Activated naive CD8-positive, alpha-beta T cell treated with anti-CD3 and anti-CD28 coated beads, Interleukin-2, amount 50 U/mL, for 24 hours (primary cell): ENCODE data around the gene MPV17.
A peak's percentile ranks its signal among the peaks of the same experiment; 100 is the strongest.
"Not testable (repeated sequence)": the region's sequence is repeated elsewhere in the genome, so short reads cannot be mapped to it uniquely, and the experiment has no call there.

Experiments
- ATAC-seq: fragments of 150-1000 bp; cut with Tn5 transposase; one replicate; pipeline ENCODE4 v1.10.0; 2021
- DNase-seq: peaks from one replicate; pipeline ENCODE4 v3.0.0; 2021
- H3K27ac Mint-ChIP-seq: one replicate; pipeline ENCODE4 v1.8.0; 2021; ENCODE audit warnings: mild to moderate bottlenecking, mixed read lengths
- H3K27me3 Mint-ChIP-seq: one replicate; pipeline ENCODE4 v1.8.0; 2021; ENCODE audit warnings: mixed read lengths
- H3K36me3 Mint-ChIP-seq: one replicate; pipeline ENCODE4 v1.8.0; 2021; ENCODE audit warnings: low read depth, mixed read lengths
- H3K4me1 Mint-ChIP-seq: one replicate; pipeline ENCODE4 v1.8.0; 2021; ENCODE audit warnings: mixed read lengths
- H3K4me3 Mint-ChIP-seq: one replicate; pipeline ENCODE4 v1.8.0; 2021; ENCODE audit warnings: mild to moderate bottlenecking, moderate library complexity, mixed read lengths
- H3K9me3 Mint-ChIP-seq: one replicate; pipeline ENCODE4 v1.8.0; 2021; ENCODE audit warnings: mixed read lengths

Gene MPV17

DNA sequence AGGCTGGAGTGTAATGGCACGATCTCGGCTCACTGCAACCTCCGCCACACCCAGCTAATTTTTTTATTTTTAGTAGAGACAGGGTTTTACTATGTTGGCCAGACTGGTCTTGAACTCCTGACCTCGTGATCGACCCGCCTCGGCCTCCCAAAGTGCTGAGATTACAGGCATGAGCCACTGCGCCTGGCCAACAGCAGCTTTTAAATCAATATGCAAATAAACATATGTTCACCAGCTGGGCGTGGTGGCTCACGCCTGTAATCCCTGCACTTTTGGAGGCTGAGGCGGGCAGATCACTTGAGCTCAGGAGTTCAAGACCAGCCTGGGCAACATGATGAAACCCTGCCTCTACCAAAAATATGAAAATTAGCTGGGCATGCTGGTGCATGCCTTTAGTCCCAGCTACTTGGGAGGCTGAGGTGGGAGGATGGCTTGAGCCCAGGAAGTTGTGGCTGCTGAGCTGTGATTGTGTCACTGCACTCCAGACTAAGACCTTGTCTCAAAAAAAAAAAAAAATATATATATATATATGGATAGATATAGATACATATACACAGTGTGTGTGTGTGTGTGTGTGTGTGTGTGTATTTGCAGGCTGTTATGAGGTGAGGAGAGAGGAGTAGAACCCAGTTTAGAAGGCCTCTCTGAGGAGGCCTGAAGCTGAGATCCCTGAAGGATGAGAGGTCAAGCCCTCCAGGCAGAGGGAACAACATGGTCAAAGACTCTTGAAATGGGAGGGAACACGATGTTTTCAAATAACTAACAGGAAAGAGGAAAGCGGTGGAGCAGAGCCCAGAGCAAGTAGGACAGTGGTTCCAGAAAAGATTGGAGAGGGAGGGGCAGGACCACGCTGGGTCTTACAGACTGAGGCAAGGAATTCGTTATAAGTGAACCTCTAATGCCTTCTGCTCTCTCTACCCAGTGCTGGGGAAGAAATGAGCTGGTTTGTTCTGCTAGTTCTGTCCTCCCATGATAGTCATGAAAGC, 50.1 kb downstream of the MPV17 start:
- not testable (repeated sequence) for H3K4me3 Mint-ChIP-seq, H3K36me3 Mint-ChIP-seq, H3K4me1 Mint-ChIP-seq, H3K9me3 Mint-ChIP-seq, H3K27ac Mint-ChIP-seq, ATAC-seq, DNase-seq
- H3K27me3 Mint-ChIP-seq = peaks cover 14% of the 10 kb centered on the region

DNA sequence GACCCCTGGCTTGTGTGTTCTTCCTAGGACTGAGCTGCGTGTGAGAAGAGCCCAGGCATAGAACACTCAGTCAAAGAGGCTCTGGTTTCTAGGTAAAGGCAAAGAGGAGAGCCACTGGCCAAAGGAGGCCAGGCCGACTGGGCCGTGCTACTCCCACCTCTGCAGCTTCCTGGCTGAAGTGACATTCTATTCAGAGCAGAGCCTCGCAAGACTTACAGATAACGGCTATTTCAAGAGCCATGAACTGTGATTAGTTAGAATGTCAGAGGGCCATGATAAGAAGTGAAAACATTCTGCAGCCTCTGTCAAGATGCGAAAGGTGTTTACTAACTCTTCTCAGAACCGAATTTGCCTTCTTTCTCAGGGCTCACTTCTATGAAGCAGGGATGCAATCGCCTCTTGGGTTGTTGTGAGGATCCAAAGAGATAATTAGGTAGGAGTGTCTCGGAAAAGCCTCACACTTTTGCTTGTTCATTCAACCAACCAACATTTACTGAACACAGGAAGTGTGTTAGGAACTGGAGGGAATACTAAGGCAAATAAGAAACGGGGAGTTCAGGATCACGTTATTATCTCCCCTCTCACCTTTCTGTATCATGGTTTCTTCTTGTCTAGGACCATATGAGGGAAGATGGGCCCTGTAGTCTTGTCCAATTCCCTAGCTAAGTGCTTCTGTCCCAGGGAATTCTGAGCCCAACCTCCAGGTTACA, 51.1 kb downstream of the MPV17 start:
- H3K27me3 Mint-ChIP-seq = peaks cover 14% of the 10 kb centered on the region
- H3K4me3 Mint-ChIP-seq = no peak overlapping the region
- H3K9me3 Mint-ChIP-seq = no peaks in the 10 kb centered on the region
- no peaks in the 10 kb centered on the region for H3K36me3 Mint-ChIP-seq
- DNase-seq (no peak), ATAC-seq (no peak)
- H3K4me1 Mint-ChIP-seq = no peaks in the 10 kb centered on the region
- H3K27ac Mint-ChIP-seq = no peak overlapping the region

DNA sequence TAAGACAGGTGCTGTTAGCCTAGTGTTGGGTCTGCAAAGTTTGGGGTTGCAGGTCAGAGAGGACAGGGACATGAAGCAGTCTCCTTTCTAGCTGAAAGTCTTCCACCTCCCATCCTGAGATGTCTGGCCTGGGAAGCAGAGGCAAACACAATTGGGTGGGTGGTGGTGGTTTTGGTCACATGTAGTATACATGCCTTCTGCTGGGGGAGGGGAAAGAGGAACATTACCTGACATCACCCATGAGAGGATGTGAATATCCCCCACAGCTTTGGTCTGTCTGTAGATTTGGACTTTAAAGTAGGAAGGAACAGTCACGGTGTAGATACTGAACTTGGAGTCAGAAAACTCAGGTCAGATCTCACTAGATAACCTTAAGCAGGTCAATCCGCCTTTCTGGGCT, 52.2 kb downstream of the MPV17 start:
- H3K36me3 Mint-ChIP-seq = no peaks in the 10 kb centered on the region
- DNase-seq (no peak), ATAC-seq (no peak)

DNA sequence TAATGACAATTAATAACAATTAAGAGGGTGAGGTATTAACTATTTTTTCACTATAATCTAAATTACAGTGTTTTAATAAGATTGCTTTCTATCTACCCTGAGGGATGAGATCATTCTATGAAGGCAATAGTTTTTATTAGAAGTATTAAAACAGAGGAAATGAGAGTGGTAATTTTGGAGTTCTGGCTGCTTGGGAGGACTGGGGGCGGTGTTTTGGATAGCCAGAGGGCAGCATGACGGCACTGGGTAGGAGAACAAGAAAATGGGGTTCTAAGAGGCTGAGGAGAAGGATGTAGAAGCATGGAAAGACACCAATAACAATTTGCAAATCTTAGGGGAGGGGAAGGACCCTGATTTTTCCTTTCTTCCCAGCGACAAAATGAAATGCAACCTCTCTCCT, 52.8 kb downstream of the MPV17 start:
- ATAC-seq (no peak), DNase-seq (no peak)
- Mint-ChIP-seq H3K36me3 (no peaks in the 10 kb centered on the region), H3K4me3 (no peak overlapping the region), H3K4me1 (peaks cover 4% of the 10 kb centered on the region), H3K27ac (no peak overlapping the region), H3K9me3 (no peaks in the 10 kb centered on the region), H3K27me3 (peaks cover 14% of the 10 kb centered on the region)

More for the DNA sequence above, 52.2 kb downstream of the MPV17 start:
- no peaks in the 10 kb centered on the region for H3K9me3 Mint-ChIP-seq
- no peak overlapping the region for H3K27ac Mint-ChIP-seq
- no peak overlapping the region for H3K4me3 Mint-ChIP-seq
- H3K27me3 Mint-ChIP-seq = peaks cover 14% of the 10 kb centered on the region
- no peaks in the 10 kb centered on the region for H3K4me1 Mint-ChIP-seq

DNA sequence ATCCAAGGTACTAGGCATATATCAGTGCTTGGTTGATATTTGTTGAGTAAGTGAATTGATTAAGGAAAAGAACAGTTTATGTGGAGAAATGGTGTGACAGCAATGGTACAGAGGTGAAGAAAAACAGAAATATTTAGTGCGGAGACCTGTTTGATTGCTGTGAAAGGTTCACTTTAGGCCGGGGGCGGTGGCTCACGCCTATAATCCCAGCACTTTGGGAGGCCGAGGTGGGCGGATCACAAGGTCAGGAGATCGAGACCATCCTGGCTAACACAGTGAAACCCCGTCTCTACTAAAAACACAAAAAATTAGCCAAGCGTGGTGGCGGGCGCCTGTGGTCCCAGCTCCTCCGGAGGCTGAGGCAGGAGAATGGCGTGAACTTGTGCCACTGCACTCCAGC, 54.6 kb downstream of the MPV17 start:
- H3K36me3 Mint-ChIP-seq, H3K27ac Mint-ChIP-seq, ATAC-seq, H3K9me3 Mint-ChIP-seq, H3K4me3 Mint-ChIP-seq, DNase-seq: not testable (repeated sequence)
- Mint-ChIP-seq H3K4me1 (peaks cover 16% of the 10 kb centered on the region), H3K27me3 (peaks cover 28% of the 10 kb centered on the region)

DNA sequence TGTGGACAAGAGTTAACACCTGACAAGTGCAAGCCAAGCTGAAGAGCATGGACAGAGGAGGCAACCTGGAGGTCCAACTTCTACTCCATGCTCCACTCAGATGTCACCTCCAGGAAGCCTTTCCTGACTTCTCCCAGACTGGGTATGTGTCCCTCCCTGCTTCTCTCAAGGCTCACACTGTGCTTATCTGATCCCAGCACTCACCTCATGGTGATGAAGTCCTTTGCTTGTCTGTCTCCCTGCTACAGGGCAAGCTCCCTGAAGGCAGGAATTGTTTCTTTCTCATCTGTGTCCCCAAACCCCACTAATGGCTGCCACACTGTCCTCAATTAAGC, 57.4 kb downstream of the MPV17 start:
- H3K4me3 Mint-ChIP-seq = no peak overlapping the region
- H3K9me3 Mint-ChIP-seq = no peaks in the 10 kb centered on the region

DNA sequence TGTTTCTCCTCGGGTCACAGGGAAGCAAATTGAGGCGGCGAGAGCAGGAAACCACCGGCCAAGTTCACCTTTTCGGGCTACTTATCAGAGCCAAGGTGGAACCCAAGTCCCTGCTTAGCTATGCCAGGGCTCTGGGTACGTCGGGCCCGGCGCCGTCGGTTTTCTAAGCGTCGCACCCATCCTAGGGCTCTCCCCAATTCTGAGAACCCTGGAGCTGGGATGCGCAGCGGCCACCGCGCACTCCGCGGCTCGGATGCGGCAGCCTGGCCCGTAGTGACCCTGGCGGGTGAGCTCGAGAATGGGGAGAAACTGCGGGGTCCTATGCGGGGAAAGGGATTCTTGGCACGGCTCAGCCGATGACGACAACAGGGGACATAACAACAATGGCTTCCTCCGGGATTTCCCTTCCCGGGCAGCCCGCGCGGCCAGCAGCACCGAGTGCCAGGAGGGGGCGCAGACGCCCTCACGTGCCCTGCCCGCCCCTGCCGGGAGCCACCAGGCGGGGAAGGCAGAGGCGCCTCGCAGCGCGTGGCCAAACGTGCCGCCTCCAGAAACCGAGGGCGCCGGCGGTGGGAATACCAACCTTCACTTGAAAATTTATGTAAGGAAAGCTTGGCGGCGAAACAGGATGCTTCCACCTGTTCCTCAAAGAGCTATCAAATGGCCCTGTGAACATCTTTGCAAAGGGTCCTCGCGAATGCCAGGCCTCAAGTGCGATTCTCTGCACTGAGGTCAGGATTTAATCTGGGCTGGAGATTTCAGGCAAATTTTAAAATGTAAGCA, 58.0 kb downstream of the MPV17 start:
- peak; percentile 45 for ATAC-seq
- peak; percentile 71 for DNase-seq
- Mint-ChIP-seq H3K27me3 (peaks cover 41% of the 10 kb centered on the region), H3K9me3 (no peaks in the 10 kb centered on the region), H3K4me1 (peaks cover 23% of the 10 kb centered on the region), H3K36me3 (no peaks in the 10 kb centered on the region), H3K4me3 (peak overlapping the region; percentile 72), H3K27ac (no peak overlapping the region)

More for the DNA sequence above, 57.4 kb downstream of the MPV17 start:
- Mint-ChIP-seq H3K4me1 (peaks cover 23% of the 10 kb centered on the region), H3K27me3 (peaks cover 40% of the 10 kb centered on the region), H3K36me3 (no peaks in the 10 kb centered on the region), H3K27ac (no peak overlapping the region)
- ATAC-seq (no peak), DNase-seq (no peak)

DNA sequence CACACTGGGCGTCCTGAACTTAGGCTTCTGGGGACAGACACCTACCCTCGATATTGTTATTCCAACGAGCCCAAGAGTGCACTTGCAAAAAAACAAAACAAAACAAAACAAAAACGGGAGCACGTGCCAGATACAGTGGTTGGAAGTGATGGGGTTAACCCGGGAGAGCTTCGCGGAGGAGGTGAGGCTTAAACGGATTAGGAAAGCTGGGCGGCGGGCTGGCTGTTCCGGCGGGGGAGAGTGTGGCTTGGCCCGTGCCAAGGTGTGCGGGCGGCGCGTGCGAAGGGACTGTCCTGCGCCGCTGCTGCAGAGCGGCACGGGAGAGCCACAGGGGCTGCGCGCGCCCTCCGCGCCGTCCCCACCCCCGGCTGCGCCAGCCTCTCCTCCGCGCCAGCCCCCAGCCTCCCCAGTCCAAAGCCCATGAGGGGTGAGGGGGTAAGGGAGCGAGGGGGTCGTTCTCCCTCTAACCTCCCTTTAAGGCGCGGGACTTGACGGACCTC, 58.6 kb downstream of the MPV17 start:
- ATAC-seq (peak; percentile 30), DNase-seq (peak; percentile 24)
- no peak overlapping the region for H3K27ac Mint-ChIP-seq
- H3K4me3 Mint-ChIP-seq = peak overlapping the region; percentile 72
- peaks cover 40% of the 10 kb centered on the region for H3K27me3 Mint-ChIP-seq
- peaks cover 23% of the 10 kb centered on the region for H3K4me1 Mint-ChIP-seq
- H3K36me3 Mint-ChIP-seq = no peaks in the 10 kb centered on the region
- H3K9me3 Mint-ChIP-seq = no peaks in the 10 kb centered on the region

DNA sequence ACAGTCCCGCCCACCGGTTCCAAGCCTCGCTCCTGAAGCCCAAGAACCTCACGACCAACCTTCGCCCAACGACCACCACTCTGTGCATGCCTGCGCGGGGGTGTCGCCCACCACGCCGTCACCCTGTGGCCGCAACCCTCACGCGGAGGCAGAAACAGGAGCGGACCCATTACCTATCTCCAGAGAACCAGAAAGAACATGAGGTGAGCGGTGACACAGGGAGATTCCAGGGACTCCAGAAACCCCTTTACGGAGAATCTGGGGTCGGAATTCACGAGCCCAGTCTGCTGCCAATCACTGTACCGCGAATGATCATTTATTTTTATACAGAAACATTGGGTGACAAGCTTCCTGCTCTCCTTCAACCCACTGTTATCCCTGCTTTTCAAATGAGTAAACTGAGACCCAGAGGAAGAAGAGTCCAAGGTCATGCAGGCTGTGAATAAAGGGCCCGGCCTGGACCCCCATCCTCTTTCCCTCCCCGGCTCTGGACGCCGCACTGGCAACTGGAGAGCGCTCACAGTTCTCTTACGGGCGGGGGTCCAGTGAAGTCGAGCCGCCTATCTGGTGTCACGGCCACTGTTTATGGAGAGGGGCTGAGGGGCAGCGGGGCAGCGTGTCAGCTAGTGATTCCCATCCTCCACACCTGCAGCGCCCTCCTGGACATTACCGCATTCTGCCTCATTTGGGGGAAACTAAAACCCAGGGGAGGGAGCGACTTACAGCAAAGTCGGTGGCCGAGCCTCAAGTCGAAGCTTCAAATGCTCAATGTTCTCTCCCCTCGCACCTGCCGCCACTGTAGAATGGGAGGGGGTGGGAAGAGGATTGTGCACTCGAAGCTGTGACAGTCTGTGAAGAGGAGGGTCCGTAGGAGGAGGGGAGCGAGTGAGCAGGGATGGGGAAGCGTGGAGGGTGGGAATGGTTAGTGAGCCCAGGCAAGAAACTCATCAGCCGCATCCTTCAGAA, 59.3 kb downstream of the MPV17 start:
- DNase-seq = no peak
- peaks cover 42% of the 10 kb centered on the region for H3K27me3 Mint-ChIP-seq
- H3K27ac Mint-ChIP-seq = no peak overlapping the region

DNA sequence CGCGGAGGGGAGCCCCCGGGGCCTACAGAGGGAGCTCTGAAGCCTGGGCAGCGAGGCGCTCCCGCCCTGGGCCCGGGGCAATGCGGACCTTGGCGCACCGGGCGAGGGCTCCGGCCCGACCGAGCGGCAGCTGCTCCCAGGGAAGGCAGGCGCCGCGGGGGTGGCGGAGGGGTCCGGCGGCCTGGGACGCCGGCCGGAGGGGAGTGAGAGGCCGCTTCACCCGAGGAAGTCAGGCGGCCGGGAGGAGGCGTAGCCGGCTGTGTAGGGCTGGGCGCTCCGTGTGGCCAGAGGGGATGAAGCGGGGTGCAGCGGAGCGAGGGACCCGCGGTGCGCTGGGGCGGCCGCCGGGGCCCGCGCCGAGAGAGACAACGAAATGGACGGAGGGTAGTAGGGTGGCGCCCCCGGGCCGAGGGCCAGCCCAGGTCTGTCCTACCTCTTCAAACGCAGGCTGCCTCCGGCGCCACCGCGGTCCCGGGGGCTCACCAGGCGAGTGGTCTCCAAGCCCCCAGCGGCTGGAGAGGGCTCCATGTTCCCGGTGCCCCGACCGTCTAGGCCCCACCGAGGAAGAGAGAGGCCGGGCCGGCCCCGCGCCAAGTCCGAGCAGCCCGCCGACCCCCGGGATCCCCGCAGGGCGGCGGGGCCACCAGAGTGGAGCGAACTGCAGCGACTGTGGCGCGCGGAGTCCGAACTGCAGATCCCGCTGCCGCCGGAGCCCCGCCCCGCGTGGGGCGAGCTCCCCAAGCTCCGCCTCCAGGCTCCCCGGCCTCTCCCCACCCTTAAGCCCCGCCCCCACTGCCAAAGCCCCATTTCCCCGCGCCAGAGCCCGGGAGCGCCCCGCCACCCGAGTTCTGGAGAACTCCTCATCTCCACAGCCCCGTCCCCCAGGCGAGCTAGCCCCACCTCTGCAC, 60.3 kb downstream of the MPV17 start, which contains the start of gene SLC30A3:
TSS of gene SLC30A3 (minus strand) at position 669 of the 908 bp plus-strand sequence. CDS start at position 528, 141 bp downstream.
- Mint-ChIP-seq H3K4me3 (peak within 1 kb of the TSS; percentile 72), H3K27me3 (peaks cover 46% of the 10 kb centered on the region), H3K4me1 (peaks cover 23% of the 10 kb centered on the region), H3K36me3 (no peaks in the 10 kb centered on the region), H3K9me3 (no peaks in the 10 kb centered on the region), H3K27ac (no peak within 1 kb of the TSS)
- ATAC-seq (peak; percentile 47), DNase-seq (peak; percentile 67)

More for the DNA sequence above, 59.3 kb downstream of the MPV17 start:
- Mint-ChIP-seq H3K4me1 (peaks cover 23% of the 10 kb centered on the region), H3K4me3 (peak overlapping the region; percentile 72), H3K9me3 (no peaks in the 10 kb centered on the region), H3K36me3 (no peaks in the 10 kb centered on the region)
- no peak for ATAC-seq

DNA sequence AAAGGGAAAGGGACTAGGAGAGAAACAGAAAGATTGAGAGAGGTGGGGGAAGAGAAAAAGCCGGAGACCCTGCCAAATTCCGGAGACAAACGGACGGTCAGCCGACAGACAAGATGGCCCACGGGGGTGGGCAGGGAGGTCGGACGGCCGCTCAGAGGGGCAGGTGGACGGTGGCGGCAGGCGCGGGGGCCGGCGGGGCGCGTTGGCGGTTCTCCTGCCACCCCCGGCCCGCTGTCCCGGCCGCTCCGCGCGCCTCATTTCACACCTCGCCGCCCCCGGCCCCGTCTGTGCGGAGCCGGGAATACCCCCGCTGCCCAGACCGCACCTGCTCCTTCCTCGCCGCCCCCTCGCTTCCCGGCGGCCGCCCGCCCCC, 61.0 kb downstream of the MPV17 start:
- Mint-ChIP-seq H3K36me3 (no peaks in the 10 kb centered on the region), H3K4me3 (peak overlapping the region; percentile 57), H3K27me3 (peaks cover 46% of the 10 kb centered on the region), H3K9me3 (no peaks in the 10 kb centered on the region), H3K4me1 (peaks cover 23% of the 10 kb centered on the region), H3K27ac (no peak overlapping the region)
- ATAC-seq = no peak
- no peak for DNase-seq

DNA sequence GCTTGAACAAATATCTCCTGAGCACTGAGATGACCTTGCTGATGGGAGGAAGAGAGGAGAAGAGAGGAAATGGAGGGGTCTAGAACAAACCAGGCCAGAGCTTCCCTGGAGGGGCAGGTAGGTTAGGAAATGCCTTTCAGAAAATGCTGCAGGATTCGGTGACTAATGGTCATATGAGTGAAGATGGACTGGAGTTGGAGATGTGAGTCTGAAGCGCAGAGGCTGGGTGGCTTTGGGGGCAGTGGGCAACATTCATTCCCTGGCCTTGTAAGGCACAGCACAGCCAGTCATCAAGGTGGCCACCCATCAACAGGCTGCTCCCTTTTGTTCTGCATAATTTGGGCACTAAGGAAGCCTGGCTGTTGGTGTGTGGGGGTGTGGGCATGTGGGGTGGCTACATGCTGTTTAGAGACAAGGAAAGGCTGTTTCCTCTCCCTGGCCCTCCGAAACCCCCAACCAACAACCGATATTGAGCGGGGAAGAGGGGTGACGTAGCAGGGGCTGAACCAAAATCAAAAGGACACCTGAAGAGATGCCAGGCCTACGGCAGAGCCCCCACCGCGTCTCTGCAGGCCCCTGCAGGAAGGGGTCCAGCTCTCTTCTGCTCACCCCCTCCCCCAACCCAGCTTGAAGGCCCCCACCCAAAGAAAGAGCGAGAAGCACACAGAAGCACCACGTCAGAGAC, 61.5 kb downstream of the MPV17 start:
- no peak for ATAC-seq
- Mint-ChIP-seq H3K9me3 (no peaks in the 10 kb centered on the region), H3K27me3 (peaks cover 46% of the 10 kb centered on the region), H3K4me1 (peaks cover 23% of the 10 kb centered on the region), H3K4me3 (peak overlapping the region; percentile 57), H3K36me3 (no peaks in the 10 kb centered on the region), H3K27ac (no peak overlapping the region)
- DNase-seq = no peak
